GM19023 (cell line): ENCODE results near the gene TREML2.

Source experiments
- ATAC-seq: cut with Tn5 transposase; IDR thresholded peaks from one replicate; pipeline ENCODE4 v1.9.1; 2021; ENCODE audit warnings: mild to moderate bottlenecking, moderate library complexity; ENCODE audit not compliant: unreplicated experiment

TREML2 gene

GRCh38 chr6:41155132-41155805, 45.7 kb downstream of the TREML2 start:
- ATAC-seq, result no peak

GRCh38 chr6:41153992-41154625, 46.8 kb downstream of the TREML2 start, which contains the start of gene TREML1:
Gene TREML1, minus strand, starts transcription at chr6:41154347. Its CDS starts 59 bp downstream, at chr6:41154288.
- ATAC-seq, result no peak

- no peak for ATAC-seq
These were observed 47.5 kb downstream of the TREML2 start for GRCh38 chr6:41153451-41153850.

GRCh38 chr6:41150671-41151070, 50.3 kb downstream of the TREML2 start:
- no peak for ATAC-seq

- ATAC-seq, result no peak
These were observed 53.0 kb downstream of the TREML2 start for GRCh38 chr6:41147917-41148316.
